Thymus (tissue), 11 donors: Measurements from ENCODE around the gene ITFG1. TPM values are rescaled to one million over a fixed set of nuclear protein-coding genes. Genes with fewer than 3 reads are reported as not detected.
A peak's percentile ranks its signal among the peaks of the same experiment; 100 is the strongest.
"Not testable (repeated sequence)": the region's sequence is repeated elsewhere in the genome, so short reads cannot be mapped to it uniquely, and the experiment has no call there.

Experiments
- DNase-seq, 9 donors: peaks; one replicate each; pipeline ENCODE4 v3.0.0-alpha.2; 2013; ENCODE audit warnings: low spot score in 9 of 9, low read depth in 6 of 9, missing footprints in 1 of 9
- H3K27ac ChIP-seq, 2 donors: one replicate each; pipeline ENCODE4 v1.5.1; 2013; ENCODE audit warnings: control low read depth in 1 of 2, low read depth in 1 of 2, low read length in 1 of 2, mild to moderate bottlenecking in 1 of 2, moderate library complexity in 1 of 2
- H3K27me3 ChIP-seq, 2 donors: one replicate each; pipeline ENCODE4 v1.5.1; 2013; ENCODE audit warnings: low read length in 1 of 2; ENCODE audit not compliant: control insufficient read depth in 2 of 2, insufficient read depth in 1 of 2
- H3K36me3 ChIP-seq, 2 donors: one replicate each; pipeline ENCODE4 v1.5.1; 2013; ENCODE audit warnings: low read length in 1 of 2, mild to moderate bottlenecking in 1 of 2, moderate library complexity in 1 of 2; ENCODE audit not compliant: control insufficient read depth in 2 of 2, insufficient read depth in 2 of 2
- H3K4me1 ChIP-seq, 2 donors: one replicate each; pipeline ENCODE4 v1.5.1; 2013; ENCODE audit warnings: low read length in 2 of 2; ENCODE audit not compliant: control insufficient read depth in 2 of 2, insufficient read depth in 2 of 2
- H3K4me3 ChIP-seq, 2 donors: one replicate each; pipeline ENCODE4 v1.5.1; 2013; ENCODE audit warnings: low read length in 2 of 2, control low read depth in 1 of 2, mild to moderate bottlenecking in 1 of 2
- H3K9me3 ChIP-seq, 2 donors: one replicate each; pipeline ENCODE4 v1.5.1; 2013; ENCODE audit warnings: low read length in 1 of 2, mild to moderate bottlenecking in 1 of 2; ENCODE audit not compliant: control insufficient read depth in 2 of 2, insufficient read depth in 1 of 2
- WGBS: extraction: QIAGEN DNeasy Blood & Tissue Kit; methylation state at CpG from one replicate; pipeline ENCODE4 v1.1.7; 2013; 5-methylcytosine and 5-hydroxymethylcytosine counted together
- polyA plus RNA-seq: library from polyadenylated mRNA; stranded (reverse); fragments of 200-250 nt; gene quantifications from one replicate; pipeline ENCODE4 v1.2.3, GENCODE V29; 2013
- total RNA-seq: library from RNA; stranded (reverse); fragments of 120-200 nt; gene quantifications from one replicate; pipeline ENCODE4 v1.2.4, GENCODE V29; 2013
- donor health status: healthy.

The ITFG1 gene
- total and polyA plus RNA-seq, 2 donors, result 28.8 to 36.6 TPM

GRCh38 chr16:47230296-47230695 is 230.6 kb downstream of the ITFG1 start:
- Histone ChIP-seq H3K27ac (no peak overlapping the region), H3K9me3 (no peaks in the 10 kb centered on the region), H3K27me3 (no peaks in the 10 kb centered on the region), H3K4me3 (no peak overlapping the region), H3K4me1 (peaks cover 0 to 3% of the 10 kb centered on the region in 2 donors), H3K36me3 (peaks cover 0 to 3% of the 10 kb centered on the region in 2 donors)
- no peak for DNase-seq
- WGBS, result 97% methylated on average over 6 of the region's 6 CpGs

- H3K27me3 ChIP-seq, result no peaks in the 10 kb centered on the region
- no peaks in the 10 kb centered on the region for H3K9me3 ChIP-seq
- no peak overlapping the region for H3K4me3 ChIP-seq
- peaks cover 0 to 3% of the 10 kb centered on the region in 2 donors for H3K36me3 ChIP-seq
- H3K27ac ChIP-seq, result no peak overlapping the region
- peaks cover 0 to 3% of the 10 kb centered on the region in 2 donors for H3K4me1 ChIP-seq
- 94% methylated on average over 7 of the region's 7 CpGs for WGBS
- peak in 2 of 9 donors; percentile 9 to 10 for DNase-seq
Observed at GRCh38 chr16:47229053-47230050, 231.5 kb downstream of the ITFG1 start.

- H3K4me1 ChIP-seq, result peaks cover 0 to 3% of the 10 kb centered on the region in 2 donors
- H3K36me3 ChIP-seq, result peaks cover 0 to 3% of the 10 kb centered on the region in 2 donors
- H3K27ac ChIP-seq, result no peak overlapping the region
- H3K9me3 ChIP-seq, result no peaks in the 10 kb centered on the region
- WGBS, result 98% methylated on average over 7 of the region's 7 CpGs
- no peak for DNase-seq
- H3K27me3 ChIP-seq, result no peaks in the 10 kb centered on the region
- no peak overlapping the region for H3K4me3 ChIP-seq
Observed at GRCh38 chr16:47228241-47228640, 232.6 kb downstream of the ITFG1 start.

- Histone ChIP-seq H3K9me3 (no peaks in the 10 kb centered on the region), H3K36me3 (peaks cover 0 to 4% of the 10 kb centered on the region in 2 donors), H3K4me3 (no peak overlapping the region), H3K27ac (no peak overlapping the region), H3K4me1 (no peaks in the 10 kb centered on the region), H3K27me3 (no peaks in the 10 kb centered on the region)
- 98% methylated on average over 2 of the region's 2 CpGs for WGBS
- no peak for DNase-seq
Observed at GRCh38 chr16:47213761-47214440, 247.0 kb downstream of the ITFG1 start.

GRCh38 chr16:47211218-47211617 is 249.6 kb downstream of the ITFG1 start:
- no peaks in the 10 kb centered on the region for H3K4me1 ChIP-seq
- H3K27me3 ChIP-seq, result no peaks in the 10 kb centered on the region
- no peak for DNase-seq
- whole genome bisulfite sequencing, result 99% methylated on average over 4 of the region's 4 CpGs
- no peak overlapping the region for H3K4me3 ChIP-seq
- peaks cover 0 to 2% of the 10 kb centered on the region in 2 donors for H3K36me3 ChIP-seq
- no peak overlapping the region for H3K27ac ChIP-seq
- H3K9me3 ChIP-seq, result no peaks in the 10 kb centered on the region

- 95% methylated on average over 4 of the region's 4 CpGs for WGBS
- no peak for DNase-seq
Observed at GRCh38 chr16:47204736-47205504, 255.9 kb downstream of the ITFG1 start.

GRCh38 chr16:47203433-47203832 is 257.4 kb downstream of the ITFG1 start:
- not testable (repeated sequence) for H3K27me3 ChIP-seq, H3K4me3 ChIP-seq, H3K9me3 ChIP-seq, H3K27ac ChIP-seq, H3K36me3 ChIP-seq, H3K4me1 ChIP-seq, DNase-seq
- WGBS, result 95% methylated on average over 4 of the region's 4 CpGs

More at GRCh38 chr16:47204736-47205504, 255.9 kb downstream of the ITFG1 start:
- Histone ChIP-seq H3K4me3 (no peak overlapping the region), H3K36me3 (peaks cover 0 to 3% of the 10 kb centered on the region in 2 donors), H3K4me1 (no peaks in the 10 kb centered on the region), H3K27ac (no peak overlapping the region), H3K27me3 (no peaks in the 10 kb centered on the region), H3K9me3 (no peaks in the 10 kb centered on the region)

GRCh38 chr16:47198180-47198575 is 262.7 kb downstream of the ITFG1 start:
- 99% methylated on average over 2 of the region's 2 CpGs for WGBS
- Histone ChIP-seq H3K4me1 (no peaks in the 10 kb centered on the region), H3K36me3 (no peaks in the 10 kb centered on the region), H3K9me3 (no peaks in the 10 kb centered on the region), H3K27ac (no peak overlapping the region), H3K27me3 (no peaks in the 10 kb centered on the region), H3K4me3 (no peak overlapping the region)
- DNase-seq, result no peak
